Effector memory CD4-positive, alpha-beta T cell (primary cell): ENCODE results near the gene DHX34.
"Not testable (repeated sequence)": the region's sequence is repeated elsewhere in the genome, so short reads cannot be mapped to it uniquely, and the experiment has no call there.

Experiments used
- DNase-seq, 3 donors: peaks; one replicate each; pipeline ENCODE4 v3.0.0-alpha.2; 2020
- H3K27ac ChIP-seq: 2 replicates; pipeline ENCODE4 v1.7.0; 2013; ENCODE audit warnings: mild to moderate bottlenecking, low read length, moderate library complexity; ENCODE audit not compliant: insufficient read depth, poor library complexity, severe bottlenecking
- H3K27me3 ChIP-seq: replicated peaks from 2 replicates; pipeline ENCODE4 v1.7.0; 2013; ENCODE audit warnings: mild to moderate bottlenecking, low read length; ENCODE audit not compliant: insufficient read depth, control insufficient read depth, poor library complexity, severe bottlenecking
- H3K36me3 ChIP-seq: 2 replicates; pipeline ENCODE4 v1.7.0; 2013; ENCODE audit warnings: mild to moderate bottlenecking, low read length, moderate library complexity; ENCODE audit not compliant: control insufficient read depth, insufficient read depth
- H3K4me1 ChIP-seq: 2 replicates; pipeline ENCODE4 v1.7.0; 2013; ENCODE audit warnings: low read length, mild to moderate bottlenecking; ENCODE audit not compliant: control insufficient read depth, insufficient read depth, poor library complexity, severe bottlenecking
- H3K4me3 ChIP-seq: 2 replicates; pipeline ENCODE4 v1.7.0; 2013; ENCODE audit warnings: low read length, low read depth, mild to moderate bottlenecking; ENCODE audit not compliant: insufficient read depth, poor library complexity, severe bottlenecking
- H3K9me3 ChIP-seq: 2 replicates; pipeline ENCODE4 v1.7.0; 2013; ENCODE audit warnings: mild to moderate bottlenecking, low read length, moderate library complexity; ENCODE audit not compliant: control insufficient read depth

The DHX34 gene

DNA sequence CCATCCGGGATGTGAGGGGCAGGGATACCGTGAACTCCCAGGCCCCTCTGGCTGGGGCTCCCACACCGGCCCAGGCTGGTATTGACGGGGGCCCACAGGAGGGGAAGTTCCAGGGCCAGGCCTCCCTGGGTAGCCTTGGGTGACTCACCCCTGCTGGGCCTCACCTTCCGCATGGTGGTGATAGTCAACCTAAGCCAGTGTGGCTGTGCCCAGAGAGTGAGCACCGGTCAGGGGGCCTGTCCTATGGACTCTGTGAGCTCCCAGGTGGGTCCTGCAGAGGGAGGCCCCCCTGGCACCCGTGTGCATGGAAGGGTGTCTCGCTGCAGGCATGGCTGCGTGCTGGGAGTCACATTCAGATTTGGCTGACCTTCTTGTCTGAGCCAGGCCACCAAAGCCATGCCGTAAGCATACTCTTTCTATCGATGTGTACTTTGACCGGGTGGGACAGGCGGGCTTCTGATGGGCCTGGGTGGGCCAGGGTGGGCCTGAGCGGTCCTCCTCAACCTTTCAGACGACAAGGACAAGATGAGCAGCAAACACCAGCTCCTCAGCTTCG, 27.6 kb downstream of the DHX34 start:
- no peaks in the 10 kb centered on the region for H3K27me3 ChIP-seq
- no peaks in the 10 kb centered on the region for H3K9me3 ChIP-seq
- H3K4me1 ChIP-seq: peaks cover 4% of the 10 kb centered on the region
- peaks cover 81% of the 10 kb centered on the region for H3K36me3 ChIP-seq
- DNase-seq: no peak
- H3K4me3 ChIP-seq: no peak overlapping the region
- no peak overlapping the region for H3K27ac ChIP-seq

DNA sequence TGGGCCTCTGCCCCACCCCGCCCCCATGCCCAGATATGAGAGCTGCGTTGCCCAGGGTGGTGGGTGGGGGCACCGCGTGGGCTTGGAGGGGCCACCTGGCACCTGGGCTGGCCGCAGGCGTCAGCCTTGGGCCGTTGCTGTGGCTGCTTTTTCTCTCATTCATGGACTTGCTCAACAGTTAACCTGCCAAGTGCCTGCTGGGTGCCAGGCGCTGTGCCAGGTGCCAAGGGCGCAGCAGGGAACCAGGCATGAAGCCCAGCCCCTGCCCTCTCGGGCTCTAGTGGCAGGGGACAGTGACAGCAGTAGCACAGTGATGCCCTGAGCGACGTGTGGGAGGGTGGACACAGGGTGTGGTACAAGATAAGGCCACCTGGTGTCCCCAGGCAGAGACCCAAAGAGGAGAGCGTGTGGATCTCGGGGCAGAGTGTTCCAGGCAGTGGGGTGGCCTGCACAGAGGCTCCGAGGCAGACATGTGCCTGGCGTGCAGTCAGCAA, 28.1 kb downstream of the DHX34 start:
- no peak overlapping the region for H3K4me3 ChIP-seq
- peaks cover 76% of the 10 kb centered on the region for H3K36me3 ChIP-seq
- no peak for DNase-seq
- no peaks in the 10 kb centered on the region for H3K27me3 ChIP-seq
- H3K4me1 ChIP-seq: peaks cover 7% of the 10 kb centered on the region
- no peaks in the 10 kb centered on the region for H3K9me3 ChIP-seq
- no peak overlapping the region for H3K27ac ChIP-seq

DNA sequence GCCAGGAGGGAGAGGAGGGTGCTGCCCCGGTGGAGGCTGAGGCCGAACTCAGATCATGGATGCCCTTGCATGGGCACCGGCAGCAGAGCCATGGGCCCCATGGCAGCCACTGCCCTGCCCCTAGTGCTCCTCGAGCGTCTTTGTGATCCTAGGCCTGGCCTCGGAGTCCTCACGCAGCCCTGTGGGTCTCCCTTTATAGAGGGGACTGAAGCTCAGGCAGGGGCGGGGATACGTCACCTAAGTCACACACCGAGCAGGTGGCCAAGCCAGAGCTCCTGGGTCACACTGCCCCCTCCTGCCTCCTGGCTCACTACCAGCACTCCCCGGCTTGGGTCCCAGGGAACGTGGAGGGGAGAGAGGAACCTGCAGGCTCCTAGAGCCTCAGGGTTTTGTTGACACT, 28.7 kb downstream of the DHX34 start:
- peaks cover 7% of the 10 kb centered on the region for H3K4me1 ChIP-seq
- H3K9me3 ChIP-seq: no peaks in the 10 kb centered on the region
- peaks cover 71% of the 10 kb centered on the region for H3K36me3 ChIP-seq

DNA sequence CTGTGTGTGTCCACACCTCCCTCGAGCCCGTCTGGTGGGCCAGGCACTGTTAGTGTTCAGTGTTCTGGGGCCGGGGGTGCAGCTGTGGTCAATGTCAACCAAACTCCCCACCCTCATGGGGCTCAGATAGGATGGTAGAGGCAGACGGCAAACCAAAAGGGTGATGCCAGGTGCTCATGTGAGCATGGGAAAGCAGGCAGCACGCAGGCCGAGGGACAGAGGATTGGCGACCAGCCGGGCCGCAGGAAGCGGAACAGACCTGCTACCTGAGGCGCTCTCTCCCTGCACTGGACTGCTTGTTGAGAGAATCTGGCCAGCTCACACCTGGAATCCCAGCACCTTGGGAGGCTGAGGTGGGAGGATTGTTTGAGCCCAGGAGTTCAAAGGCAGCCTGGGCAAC, 29.1 kb downstream of the DHX34 start:
- Histone ChIP-seq H3K9me3 (no peaks in the 10 kb centered on the region), H3K4me1 (peaks cover 7% of the 10 kb centered on the region), H3K27me3 (no peaks in the 10 kb centered on the region), H3K4me3 (no peak overlapping the region), H3K27ac (no peak overlapping the region), H3K36me3 (peaks cover 66% of the 10 kb centered on the region)
- DNase-seq: no peak

More for the DNA sequence above, 28.7 kb downstream of the DHX34 start:
- H3K4me3 ChIP-seq: no peak overlapping the region
- H3K27me3 ChIP-seq: no peaks in the 10 kb centered on the region
- DNase-seq: no peak
- no peak overlapping the region for H3K27ac ChIP-seq

DNA sequence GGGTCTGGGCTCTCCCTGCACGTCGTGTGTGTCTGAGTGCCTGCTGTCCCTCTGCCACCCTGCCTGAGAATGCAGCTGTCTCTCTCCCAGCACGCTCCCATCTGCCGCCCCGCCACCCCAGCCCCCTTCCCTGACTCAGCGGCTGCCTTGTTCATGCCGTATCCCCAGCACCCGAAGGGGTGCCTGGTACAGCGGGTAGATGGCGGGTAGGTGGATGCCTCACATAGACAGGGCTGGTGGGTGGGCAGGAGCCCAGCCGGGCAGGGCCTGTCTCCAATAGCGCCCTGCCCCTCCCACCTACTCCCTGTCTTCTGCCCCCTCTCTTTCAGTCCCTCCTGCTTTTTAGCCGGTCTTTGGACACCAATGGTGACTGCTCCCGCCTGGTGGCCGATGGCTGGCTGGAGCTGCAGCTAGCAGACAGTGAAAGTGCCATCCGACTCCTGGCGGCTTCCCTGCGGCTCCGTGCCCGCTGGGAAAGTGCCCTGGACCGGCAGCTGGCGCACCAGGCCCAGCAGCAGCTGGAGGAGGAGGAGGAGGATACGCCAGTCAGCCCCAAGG, 30.3 kb downstream of the DHX34 start:
- no peaks in the 10 kb centered on the region for H3K9me3 ChIP-seq
- no peak for DNase-seq
- no peak overlapping the region for H3K27ac ChIP-seq
- peaks cover 58% of the 10 kb centered on the region for H3K36me3 ChIP-seq
- H3K4me1 ChIP-seq: peaks cover 7% of the 10 kb centered on the region
- no peaks in the 10 kb centered on the region for H3K27me3 ChIP-seq
- no peak overlapping the region for H3K4me3 ChIP-seq

DNA sequence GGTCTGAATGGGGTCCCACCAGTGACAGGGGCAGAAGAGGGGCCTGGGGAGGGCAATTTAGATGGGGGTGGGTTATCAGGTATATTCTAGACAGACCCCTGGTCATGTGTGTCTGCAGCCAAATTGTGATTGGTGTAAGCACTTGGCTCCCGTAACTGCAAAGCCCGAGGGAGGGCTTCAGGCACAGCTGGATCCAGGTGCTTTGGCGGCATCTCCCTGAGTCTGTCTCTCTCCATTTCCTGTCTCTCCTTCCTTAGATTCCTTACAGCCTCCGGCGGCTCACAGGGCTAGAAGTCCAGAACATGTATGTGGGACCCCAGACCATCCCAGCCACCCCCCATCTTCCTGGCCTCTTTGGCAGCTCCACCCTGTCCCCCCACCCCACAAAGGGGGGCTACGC, 31.4 kb downstream of the DHX34 start:
- DNase-seq: no peak
- no peaks in the 10 kb centered on the region for H3K27me3 ChIP-seq
- no peak overlapping the region for H3K4me3 ChIP-seq
- H3K9me3 ChIP-seq: no peaks in the 10 kb centered on the region
- H3K4me1 ChIP-seq: peaks cover 7% of the 10 kb centered on the region
- H3K36me3 ChIP-seq: peaks cover 47% of the 10 kb centered on the region
- H3K27ac ChIP-seq: no peak overlapping the region

DNA sequence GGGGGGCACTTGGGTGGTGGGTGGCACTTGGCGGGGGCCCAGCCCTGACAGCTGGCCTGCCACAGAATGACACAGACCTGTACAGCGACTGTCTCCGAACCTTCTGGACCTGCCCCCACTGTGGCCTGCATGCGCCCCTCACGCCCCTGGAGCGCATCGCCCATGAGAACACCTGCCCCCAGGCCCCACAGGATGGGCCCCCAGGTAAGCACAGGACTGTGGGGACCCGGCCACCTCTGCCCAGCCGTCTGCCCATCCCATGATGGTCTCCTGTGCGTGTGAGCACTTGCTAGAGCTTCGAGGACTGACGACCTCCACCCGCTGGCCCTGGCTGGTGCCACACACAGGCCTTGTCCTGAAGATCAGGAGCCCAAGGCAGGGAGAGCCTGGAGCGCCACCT, 32.0 kb downstream of the DHX34 start:
- Histone ChIP-seq H3K36me3 (peaks cover 41% of the 10 kb centered on the region), H3K4me1 (peaks cover 7% of the 10 kb centered on the region), H3K27ac (no peak overlapping the region), H3K4me3 (no peak overlapping the region), H3K27me3 (no peaks in the 10 kb centered on the region), H3K9me3 (no peaks in the 10 kb centered on the region)
- no peak for DNase-seq

DNA sequence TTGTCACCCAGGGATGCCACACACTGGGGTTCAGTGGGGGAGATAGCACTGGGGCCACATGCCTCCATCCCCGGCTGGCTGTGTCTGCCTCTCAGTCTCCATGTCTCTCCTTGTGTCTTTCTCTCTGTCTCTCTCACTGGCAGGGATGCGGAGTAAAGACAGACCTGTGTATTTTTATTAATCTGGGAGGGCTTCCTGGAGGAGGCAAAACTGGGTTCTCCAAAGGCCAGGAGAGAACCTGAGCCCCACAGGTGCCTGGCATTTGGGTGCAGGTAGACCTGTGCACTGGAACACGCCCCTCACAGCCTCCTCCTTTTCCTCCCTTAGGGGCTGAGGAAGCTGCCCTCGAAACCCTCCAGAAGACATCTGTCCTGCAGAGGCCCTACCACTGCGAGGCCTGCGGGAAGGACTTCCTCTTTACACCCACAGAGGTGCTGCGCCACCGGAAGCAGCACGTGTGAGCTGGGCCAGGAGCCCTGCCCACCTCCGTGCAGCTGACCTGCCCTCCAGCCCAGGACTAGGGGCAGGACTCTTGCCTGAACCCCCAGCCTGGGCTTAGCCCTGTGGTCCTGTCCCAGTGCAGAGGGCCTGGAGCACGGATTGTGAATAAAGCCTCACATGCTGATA, 32.7 kb downstream of the DHX34 start:
- peaks cover 35% of the 10 kb centered on the region for H3K36me3 ChIP-seq
- DNase-seq: no peak
- H3K9me3 ChIP-seq: no peaks in the 10 kb centered on the region
- peaks cover 7% of the 10 kb centered on the region for H3K4me1 ChIP-seq
- H3K27me3 ChIP-seq: no peaks in the 10 kb centered on the region
- no peak overlapping the region for H3K4me3 ChIP-seq
- no peak overlapping the region for H3K27ac ChIP-seq

DNA sequence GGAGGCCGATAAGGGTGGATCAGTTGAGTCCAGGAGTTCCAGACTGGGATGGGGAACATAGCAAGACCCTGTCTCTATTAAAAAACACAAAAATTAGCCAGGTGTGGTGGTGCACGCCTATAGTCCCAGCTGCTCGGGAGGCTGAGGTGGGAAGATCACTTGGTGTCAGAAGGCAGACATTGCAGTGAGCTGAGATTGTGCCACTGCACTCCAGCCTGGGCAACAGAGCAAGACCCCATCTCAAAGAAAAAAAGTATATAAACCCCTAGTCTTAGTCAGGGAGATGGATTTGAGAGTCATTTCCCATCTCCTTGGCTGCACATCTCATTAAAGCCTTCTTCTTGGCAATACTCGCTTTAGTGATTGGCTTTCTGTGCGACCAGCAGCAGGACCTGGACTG, 34.8 kb downstream of the DHX34 start:
- not testable (repeated sequence) for H3K27ac ChIP-seq, H3K9me3 ChIP-seq, H3K4me3 ChIP-seq, H3K27me3 ChIP-seq, DNase-seq, H3K4me1 ChIP-seq
- peaks cover 23% of the 10 kb centered on the region for H3K36me3 ChIP-seq

DNA sequence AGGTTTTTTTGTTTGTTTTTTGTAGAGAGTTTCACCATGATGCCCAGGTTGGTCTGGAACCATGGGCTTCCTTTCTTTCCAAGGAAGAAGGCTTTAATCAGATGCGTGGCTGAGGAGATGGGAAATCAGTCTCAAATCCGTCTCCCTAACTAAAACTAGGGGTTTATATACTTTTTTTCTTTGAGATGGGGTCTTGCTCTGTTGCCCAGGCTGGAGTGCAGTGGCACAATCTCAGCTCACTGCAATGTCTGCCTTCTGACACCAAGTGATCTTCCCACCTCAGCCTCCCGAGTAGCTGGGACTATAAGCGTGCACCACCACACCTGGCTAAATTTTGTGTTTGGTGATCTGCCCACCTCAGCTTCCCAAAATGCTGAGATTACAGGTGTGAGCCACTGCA, 35.4 kb downstream of the DHX34 start:
- not testable (repeated sequence) for H3K27ac ChIP-seq, H3K9me3 ChIP-seq, DNase-seq, H3K4me3 ChIP-seq, H3K4me1 ChIP-seq, H3K27me3 ChIP-seq
- peaks cover 20% of the 10 kb centered on the region for H3K36me3 ChIP-seq
